ENCODE measurements around the gene METTL16.
"Not testable (repeated sequence)": the region's sequence is repeated elsewhere in the genome, so short reads cannot be mapped to it uniquely, and the experiment has no call there.

Gene METTL16

DNA sequence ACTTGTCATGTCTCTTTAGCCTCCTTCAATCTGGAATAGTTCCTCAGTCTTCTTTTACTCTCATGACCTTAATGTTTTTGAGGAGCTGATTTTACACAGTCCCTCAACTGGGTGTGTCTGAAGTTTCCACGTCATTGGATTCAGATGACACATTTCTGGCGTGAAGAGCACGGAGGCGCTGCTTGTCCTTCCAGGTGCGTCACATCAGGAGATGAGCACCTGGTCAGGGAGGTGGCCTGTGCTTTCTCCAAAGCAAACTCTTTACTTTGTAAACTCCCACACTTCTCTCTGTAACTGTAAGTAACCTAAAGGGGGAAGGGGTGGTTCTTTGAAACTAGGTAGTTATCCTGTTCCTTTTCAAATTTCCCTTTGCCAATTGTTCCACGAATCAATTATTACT, 58.4 kb downstream of the METTL16 start:
- no peak overlapping the region for H3K27ac ChIP-seq

DNA sequence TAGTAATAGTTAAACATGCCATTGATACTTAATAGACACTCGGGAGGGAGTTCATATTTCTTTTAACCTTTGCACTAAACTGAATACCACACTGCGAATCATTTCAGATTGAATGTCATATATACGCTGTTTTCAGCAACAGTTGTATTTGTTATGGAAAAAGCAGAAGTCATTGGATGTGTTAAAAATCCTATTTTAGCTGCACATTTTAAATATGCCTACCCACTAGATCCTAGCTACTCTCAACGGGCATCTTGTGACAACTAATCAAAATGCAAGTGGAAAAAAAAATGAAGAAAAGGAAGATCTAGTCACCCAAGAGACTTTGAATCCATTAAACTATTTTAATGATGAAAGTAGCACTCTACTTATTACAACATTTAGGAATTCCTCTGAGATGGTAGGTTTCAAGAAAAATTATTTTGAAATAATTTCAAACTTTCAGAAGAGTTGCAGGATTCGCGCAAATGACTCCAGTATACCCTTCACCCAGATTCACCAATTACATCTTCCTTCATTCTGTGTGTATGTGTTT, 59.4 kb downstream of the METTL16 start:
- no peak for DNase-seq (ENCODE audit: low read depth, low spot score)
- no peak overlapping the region for H3K27ac ChIP-seq

More for the DNA sequence above, 58.4 kb downstream of the METTL16 start:
- no peak for DNase-seq (ENCODE audit: low read depth, low spot score)

DNA sequence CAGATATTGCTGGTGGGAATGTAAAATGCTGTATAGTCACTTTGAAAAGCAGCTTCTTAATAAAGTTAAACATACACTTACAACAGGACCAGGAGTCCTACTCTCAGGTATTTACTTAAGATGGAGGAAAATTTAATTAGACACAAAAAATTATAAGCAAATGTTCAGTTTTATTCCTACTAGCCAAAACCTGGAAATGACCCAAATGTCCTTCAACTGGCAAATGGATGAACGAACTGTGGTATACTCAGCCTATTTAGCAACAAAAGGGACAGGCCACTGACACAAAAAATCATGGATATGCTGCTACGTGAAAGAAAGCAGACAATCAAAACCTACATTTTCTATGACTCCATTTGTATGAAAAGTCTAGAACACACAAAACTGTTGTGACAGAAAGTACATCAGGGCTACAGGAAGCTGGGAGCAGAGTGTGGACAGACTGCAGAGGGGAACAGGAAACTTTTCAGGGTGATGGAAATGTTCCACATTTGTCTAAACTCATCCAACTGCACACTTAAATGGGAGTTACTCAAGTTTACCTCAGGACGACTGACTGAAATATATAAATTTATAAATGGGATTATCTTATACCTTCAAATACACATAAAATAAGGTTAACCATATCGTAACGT, 61.6 kb downstream of the METTL16 start:
- H3K27ac ChIP-seq = no peak overlapping the region
- no peak for DNase-seq (ENCODE audit: low read depth, low spot score)

DNA sequence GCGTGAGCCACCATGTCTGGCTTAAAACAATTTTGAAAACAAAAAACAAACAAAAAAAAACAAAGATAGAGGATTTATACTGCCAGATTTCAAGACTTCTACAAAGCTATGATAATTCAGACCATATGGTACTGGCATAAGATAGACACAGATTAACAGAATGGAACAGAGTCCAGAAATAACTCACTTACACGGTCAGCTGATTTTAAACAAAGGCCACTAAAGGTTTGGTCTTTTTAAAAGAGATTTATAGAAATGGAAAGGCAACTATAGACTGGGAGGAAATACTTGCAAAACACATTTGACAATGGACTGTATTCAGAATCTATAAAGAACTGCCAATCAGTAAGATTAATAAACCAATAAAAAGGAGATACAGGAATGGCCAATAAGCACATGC, 62.2 kb downstream of the METTL16 start:
- H3K27ac ChIP-seq = no peak overlapping the region

DNA sequence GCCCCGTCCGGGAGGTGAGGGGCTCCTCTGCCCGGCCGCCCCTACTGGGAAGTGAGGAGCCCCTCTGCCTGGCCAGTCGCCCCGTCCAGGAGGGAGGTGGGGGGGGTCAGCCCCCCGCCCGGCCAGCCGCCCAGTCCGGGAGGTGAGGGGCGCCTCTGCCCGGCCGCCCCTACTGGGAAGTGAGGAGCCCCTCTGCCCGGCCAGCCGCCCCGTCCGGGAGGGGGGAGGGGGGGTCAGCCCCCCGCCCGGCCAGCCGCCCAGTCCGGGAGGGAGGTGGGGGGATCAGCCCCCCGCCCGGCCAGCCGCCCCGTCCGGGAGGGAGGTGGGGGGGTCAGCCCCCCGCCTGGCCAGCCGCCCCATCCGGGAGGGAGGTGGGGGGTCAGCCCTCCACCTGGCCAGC, 64.2 kb downstream of the METTL16 start:
- DNase-seq (ENCODE audit: low read depth, low spot score); H3K27ac ChIP-seq: not testable (repeated sequence)

More for the DNA sequence above, 62.2 kb downstream of the METTL16 start:
- no peak for DNase-seq (ENCODE audit: low read depth, low spot score)

DNA sequence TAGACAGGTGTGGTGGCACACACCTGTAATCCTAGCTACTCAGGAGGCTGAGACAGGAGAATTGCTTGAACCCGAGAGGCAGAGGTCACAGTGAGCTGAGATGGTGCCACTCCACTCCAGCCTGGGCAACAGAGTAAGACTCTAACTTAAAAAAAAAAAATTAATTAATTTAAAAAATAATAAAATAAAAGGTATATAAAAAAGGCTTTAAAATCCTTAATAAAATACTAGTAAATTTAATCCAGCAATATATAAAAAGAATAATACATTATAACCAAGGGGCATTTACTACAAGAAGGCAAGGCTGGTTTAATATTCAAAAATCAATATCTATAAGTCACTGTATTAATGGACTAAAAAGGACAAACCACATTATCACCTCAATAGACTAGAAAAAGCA, 66.0 kb downstream of the METTL16 start:
- H3K27ac ChIP-seq = no peak overlapping the region
- no peak for DNase-seq (ENCODE audit: low read depth, low spot score)

DNA sequence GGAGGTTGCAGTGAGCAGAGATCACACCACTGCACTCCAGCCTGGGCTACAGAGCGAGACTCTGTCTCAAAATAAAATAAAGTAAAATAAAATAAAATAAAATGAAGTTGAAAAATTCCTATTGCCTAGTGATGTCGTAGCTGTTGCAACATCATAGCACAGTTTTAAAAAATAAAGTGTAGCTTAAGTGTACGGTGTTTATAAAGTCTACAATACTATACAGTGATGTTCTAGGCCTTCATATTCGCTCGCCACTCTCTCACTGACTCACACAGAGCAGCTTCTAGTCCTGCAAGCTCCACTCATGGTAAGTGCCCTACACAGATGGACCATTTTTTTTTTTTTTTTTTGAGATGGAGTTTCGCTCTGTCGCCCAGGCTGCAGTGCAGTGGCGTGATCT, 67.3 kb downstream of the METTL16 start:
- H3K27ac ChIP-seq = no peak overlapping the region
- no peak for DNase-seq (ENCODE audit: low read depth, low spot score)

DNA sequence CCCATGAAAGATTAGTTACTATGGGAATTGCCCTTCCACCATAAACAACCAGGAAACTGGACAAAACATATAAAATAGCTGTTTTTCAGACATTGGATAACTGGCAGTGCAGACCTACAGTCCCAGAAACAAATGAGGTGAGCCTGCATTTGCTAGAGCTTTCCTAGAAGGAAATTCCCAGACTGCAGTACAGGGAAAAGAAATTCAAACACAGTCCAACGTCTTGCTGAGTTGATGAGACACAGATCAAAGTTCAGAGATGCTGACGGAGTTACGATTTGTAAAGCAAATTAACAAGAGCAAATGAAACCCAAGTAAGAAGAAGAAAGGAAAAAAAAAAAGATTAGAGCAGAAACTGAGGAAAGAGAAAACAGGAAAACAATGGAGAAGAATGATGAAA, 69.5 kb downstream of the METTL16 start:
- no peak overlapping the region for H3K27ac ChIP-seq
- DNase-seq (ENCODE audit: low read depth, low spot score) = no peak

DNA sequence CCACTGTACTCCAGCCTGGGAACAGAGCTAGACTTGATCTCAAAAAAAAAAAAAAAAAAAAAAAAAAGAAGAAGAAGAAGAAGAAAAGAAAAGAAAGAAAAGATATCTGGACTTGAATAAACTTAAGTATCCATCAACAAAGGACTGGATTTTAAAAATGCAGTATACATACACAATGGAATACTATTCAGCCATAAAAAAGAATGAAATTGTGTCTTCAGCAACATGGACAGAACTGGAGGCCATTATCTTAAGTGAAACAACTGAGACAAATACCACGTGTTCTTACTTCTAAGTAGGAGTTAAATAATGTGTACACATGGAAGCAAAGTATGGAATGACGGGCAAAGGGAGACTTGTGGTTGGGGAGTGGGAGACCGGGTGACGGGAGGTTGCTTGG, 70.8 kb downstream of the METTL16 start:
- DNase-seq (ENCODE audit: low read depth, low spot score) = no peak
- H3K27ac ChIP-seq = no peak overlapping the region

DNA sequence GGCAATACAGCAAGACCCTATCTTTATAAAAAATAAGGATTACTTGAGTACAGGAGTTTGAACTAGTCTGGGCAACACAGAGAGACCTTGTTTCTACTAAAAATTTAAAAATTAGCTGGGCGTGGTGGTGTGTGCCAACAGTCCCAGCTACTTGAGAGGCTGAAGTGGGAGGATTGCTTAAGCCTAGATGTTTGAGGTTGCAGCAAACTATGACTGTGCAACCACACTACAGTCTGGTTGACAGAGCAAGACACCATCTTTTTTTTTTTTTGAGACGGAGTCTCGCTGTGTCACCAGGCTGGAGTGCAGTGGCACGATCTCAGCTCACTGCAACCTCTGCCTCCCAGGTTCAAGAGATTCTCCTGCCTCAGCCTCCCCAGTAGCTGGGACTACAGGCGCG, 71.7 kb downstream of the METTL16 start:
- not testable (repeated sequence) for DNase-seq (ENCODE audit: low read depth, low spot score); H3K27ac ChIP-seq

DNA sequence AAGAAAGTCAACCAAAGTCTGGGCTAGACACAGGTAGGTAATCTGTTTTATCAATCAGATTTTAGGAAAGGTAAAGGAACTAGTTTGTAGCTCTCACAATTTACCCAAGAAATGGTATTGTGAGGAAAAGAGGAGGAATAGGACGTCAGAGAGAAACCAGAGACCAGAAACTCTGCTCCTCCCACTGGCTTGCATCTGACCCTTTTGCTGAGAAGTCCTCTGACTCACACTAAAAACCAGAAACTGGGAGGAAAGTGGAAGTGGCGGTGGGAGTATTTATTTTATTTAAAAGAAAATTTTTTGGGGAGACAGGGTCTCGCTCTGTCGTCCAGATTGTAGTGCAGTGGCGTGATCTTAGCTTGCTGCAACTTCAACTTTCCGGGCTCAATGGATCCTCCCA, 72.9 kb downstream of the METTL16 start:
- DNase-seq (ENCODE audit: low read depth, low spot score) = no peak
- H3K27ac ChIP-seq = no peak overlapping the region

DNA sequence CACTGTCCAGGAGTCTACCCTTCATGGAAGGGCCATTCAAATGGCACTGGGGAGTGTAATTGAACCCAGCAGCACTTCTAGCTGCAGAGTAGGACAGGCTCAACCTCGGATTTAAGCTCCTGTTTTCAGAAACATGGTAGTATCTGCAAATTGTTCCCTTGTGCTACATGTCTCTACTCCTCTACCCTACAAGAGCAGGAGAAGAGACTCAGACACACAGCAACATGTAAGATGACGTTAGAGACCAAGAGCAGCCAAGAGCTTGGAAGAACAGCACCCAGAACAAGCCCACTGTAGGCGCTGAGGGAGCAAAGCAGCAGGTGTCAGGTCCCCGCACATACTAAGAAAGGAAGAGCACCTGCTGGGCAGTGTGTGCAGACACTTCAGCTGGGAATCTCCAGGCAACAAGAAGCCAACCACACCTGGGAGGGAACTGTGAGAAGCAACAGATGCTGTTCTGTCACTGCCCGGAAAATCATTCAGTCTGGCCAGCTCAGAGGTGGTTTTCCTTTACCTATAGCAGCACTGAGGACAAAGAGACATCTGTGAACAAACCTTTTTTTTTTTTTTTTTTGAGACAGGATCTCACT, 75.3 kb downstream of the METTL16 start:
- DNase-seq (ENCODE audit: low read depth, low spot score) = no peak
- H3K27ac ChIP-seq = no peak overlapping the region

DNA sequence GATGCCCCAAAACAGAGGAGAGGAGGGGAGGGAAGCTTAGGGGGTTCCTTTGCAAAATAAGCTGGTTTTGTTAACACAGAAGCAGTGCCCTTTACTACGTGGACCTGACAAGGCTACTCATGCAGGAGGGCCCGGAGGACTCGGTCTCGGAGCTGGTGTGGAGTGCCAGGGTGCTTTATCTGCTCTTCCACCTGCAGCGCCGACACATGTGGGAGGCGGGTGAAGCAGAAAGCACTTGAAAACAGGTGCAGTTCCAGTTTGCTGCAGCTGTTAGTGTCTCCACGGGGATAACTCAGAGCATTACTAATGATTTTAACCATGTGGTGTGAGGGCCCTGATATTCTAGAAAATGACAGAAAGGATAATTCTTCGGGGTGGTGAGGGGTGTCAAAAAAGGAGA, 75.8 kb downstream of the METTL16 start:
- DNase-seq (ENCODE audit: low read depth, low spot score) = no peak
- no peak overlapping the region for H3K27ac ChIP-seq

DNA sequence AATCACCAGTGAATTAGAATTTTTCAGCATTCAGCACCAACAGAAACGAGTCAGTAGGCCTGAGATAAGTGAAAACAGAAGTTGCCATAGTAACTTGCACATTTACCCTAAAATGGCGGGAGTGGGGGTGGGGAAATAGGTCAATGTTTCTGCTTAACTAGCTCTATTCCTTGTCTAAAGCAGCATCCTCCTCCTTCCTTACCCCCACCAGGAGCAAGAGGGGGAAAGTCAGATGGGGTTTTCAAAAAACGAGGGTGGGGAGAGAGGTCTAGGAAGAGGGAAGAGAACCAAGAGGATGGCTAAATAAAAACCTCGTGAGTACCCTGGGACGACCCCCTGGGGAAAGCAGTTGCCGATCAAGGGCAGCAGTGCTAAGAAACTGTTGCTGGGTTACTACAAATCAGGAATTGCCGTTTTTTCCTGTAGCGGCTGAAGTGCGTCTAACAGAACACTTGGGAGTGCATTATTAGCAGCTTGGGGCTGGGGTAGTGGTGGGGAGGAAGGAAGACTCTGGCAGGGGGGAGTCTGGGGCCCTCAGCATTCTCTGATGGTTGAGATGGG, 76.4 kb downstream of the METTL16 start:
- DNase-seq (ENCODE audit: low read depth, low spot score) = no peak
- no peak overlapping the region for H3K27ac ChIP-seq

DNA sequence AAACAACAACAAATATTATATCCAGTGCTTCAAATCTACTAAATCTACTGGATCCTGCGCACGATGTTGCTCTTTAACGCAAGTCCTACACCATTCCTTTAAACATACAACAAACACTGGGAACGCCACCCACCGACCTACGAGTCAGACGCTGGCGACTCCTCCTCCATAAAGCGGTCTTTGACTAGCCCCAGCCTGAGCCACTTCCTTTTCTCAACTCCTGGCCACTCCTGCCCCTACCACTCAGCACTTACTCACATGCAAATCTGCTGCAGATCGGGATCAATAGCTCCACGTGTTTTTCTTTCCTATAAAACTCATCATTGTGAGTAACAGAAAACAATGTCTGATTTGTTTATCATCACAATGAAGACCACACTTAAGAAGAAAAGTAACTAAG, 78.0 kb downstream of the METTL16 start:
- H3K27ac ChIP-seq = no peak overlapping the region

DNA sequence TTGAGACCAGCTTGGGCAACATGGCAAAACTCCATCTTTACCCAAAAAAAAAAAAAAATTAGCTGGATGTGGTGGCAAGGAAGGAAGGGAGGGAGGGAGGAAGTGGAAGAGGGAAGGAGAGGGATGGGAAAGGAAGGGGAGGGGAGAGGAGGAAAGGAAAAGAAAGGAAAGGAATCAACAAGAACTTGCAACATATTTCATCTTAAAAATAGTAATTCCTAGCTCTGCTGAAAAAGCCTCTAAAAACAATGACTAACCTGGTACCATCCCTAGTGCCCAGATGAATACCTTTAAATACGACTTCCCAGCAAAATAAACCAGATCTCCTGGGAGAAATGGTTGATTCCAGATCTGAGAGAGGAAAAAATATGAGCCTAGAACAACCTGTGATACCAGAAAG, 83.8 kb downstream of the METTL16 start:
- no peak overlapping the region for H3K27ac ChIP-seq

More for the DNA sequence above, 78.0 kb downstream of the METTL16 start:
- DNase-seq (ENCODE audit: low read depth, low spot score) = no peak

DNA sequence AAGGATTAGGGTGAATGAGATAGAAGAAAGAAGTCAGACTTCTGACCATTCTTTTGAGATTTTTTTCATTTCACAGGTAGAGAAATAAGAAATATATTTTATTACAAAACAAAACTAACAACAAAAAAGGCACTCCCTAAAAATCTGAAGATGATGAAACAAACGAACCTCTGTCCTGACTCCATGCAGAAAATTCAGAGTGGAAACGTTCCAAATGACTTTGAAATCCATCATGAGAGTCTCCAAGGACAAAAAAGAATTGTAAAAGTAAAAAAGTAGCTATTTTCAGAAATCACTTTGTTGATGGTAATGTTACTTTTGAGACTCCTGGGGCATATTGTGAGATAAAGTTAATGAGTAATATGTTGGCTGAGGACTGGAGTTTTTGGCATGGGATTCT, 84.5 kb downstream of the METTL16 start:
- no peak overlapping the region for H3K27ac ChIP-seq
- no peak for DNase-seq (ENCODE audit: low read depth, low spot score)

More for the DNA sequence above, 83.8 kb downstream of the METTL16 start:
- no peak for DNase-seq (ENCODE audit: low read depth, low spot score)

DNA sequence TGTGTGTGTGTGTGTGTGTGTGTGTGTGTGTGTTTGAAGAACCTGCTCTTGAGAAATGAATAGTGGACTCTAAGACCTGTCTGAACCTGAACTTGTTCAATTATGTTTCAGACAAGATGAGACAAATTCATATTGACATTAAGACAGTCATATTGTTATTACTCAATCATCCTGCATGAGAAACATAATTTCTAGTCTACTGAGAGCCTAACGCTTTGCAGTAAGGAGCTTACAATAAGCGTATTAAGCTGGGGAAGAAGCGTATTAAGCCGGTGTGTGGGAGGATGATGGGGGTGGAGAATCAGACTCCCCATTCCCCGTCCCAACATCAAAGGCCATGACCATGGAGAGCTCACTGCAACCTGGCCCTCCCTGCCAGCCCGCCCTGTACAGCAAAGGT, 88.4 kb downstream of the METTL16 start:
- DNase-seq (ENCODE audit: low read depth, low spot score) = peak; percentile 98
- peak overlapping the region; percentile 77 for H3K27ac ChIP-seq

DNA sequence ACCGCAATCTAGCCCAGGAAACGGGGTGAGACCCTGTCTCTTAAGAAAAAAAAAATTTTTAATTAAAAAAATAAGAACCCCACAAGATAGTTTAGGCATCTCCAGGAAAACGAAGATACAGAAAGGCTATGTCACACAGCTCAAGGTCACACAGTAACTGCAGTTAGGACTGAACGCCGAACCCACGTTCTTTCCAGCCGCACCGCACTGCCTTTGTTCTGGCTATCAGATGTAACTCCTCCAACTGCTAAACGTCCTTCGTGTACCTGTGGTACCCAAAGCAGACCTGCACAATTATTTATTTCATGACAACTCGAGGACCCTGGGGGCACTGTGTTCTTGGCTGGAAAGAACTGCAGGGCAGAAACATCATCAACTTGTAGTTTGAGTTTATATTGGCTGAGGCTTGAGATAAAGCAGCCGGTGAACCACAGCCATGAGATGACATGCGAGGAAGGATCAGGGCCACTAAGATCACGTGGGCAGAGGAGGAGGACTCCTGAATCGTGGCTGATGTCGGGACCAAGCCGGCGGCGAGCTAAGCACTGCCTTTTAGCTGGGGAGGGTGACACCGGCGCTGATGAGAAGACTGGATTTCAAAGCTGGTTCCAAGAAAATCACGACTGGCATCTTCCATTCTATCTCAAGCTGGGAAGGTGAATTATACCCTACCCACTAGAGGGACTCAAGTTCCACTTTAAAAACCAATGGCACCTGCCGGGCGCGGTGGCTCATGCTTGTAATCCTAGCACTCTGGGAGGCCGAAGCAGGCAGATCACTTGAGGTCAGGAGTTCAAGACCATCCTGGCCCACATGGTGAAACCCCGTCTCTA, 90.2 kb downstream of the METTL16 start:
- no peak overlapping the region for H3K27ac ChIP-seq
- no peak for DNase-seq (ENCODE audit: low read depth, low spot score)

DNA sequence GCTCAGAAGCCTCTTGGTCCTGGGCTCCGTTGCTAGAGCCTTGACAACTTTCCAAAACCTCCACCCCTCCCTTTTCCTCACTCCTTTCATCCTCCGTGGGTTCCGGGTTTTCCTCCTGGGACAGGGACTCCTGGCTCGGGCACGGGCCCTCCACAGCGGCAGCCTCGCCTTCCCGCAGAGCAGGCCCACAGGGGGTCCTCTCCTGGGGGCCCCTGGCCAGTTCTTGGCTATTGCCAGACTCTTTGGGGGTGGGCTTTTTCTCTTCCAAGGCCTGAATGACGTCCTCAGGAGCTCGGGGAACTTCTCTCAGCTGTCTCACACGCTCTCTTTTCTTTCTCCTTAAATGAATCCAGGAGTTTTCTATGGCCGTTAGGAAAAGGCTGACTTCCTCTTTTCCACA, 91.5 kb downstream of the METTL16 start:
- DNase-seq (ENCODE audit: low read depth, low spot score) = no peak
- H3K27ac ChIP-seq = no peak overlapping the region

DNA sequence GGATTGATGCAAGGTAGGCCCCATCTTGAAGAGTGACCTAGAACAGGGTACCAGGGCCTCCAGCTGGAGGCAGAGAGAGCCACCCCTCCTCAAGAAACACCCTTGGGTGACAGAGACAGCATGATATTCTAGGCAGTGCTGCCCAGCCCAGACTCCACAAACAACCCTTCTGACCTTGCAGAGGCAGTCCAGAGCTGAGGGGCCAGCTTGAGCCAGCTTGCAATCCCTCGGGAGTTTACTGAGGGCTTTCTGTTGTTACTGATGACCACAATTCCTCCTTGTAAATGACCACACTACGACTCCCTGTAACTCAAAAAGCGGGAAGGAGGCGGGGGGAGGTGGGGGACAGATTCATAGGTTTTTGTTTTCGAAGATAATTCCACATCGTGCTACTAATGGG, 92.2 kb downstream of the METTL16 start:
- DNase-seq (ENCODE audit: low read depth, low spot score) = no peak
- H3K27ac ChIP-seq = no peak overlapping the region
